GM12874 (cell line): ENCODE results near the gene MYT1.

ENCODE experiments used
- TF ChIP-seq, protein P1 (sequence below): IDR thresholded peaks from 2 replicates; pipeline ENCODE4 v1.5.1; 2011; ENCODE audit warnings: low read depth, mild to moderate bottlenecking, control low read depth, low read length, moderate library complexity; ENCODE audit not compliant: insufficient read depth

The MYT1 gene

DNA sequence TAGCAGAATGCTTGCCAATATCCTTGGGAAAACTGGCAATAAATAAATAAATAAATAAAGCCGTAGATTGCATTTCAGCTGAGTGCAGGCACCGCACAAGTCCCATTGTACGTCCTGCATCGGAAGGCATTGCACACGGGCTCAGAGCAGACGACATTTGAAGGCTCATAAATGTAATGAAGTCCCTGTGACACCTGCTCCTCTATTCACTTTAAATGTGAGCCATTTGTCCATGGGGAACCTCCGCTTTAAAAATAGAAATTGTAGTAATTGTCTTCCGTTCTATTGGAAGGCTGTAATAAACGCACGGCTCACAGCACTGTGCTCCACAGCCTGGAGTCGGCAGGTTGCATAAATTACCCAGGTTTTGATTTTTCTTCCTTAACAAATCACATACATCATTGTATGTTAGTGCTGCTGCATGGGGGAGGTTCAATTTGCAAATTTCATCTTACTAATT, 32.6 kb downstream of the MYT1 start:
- TF ChIP-seq, protein P1, sequence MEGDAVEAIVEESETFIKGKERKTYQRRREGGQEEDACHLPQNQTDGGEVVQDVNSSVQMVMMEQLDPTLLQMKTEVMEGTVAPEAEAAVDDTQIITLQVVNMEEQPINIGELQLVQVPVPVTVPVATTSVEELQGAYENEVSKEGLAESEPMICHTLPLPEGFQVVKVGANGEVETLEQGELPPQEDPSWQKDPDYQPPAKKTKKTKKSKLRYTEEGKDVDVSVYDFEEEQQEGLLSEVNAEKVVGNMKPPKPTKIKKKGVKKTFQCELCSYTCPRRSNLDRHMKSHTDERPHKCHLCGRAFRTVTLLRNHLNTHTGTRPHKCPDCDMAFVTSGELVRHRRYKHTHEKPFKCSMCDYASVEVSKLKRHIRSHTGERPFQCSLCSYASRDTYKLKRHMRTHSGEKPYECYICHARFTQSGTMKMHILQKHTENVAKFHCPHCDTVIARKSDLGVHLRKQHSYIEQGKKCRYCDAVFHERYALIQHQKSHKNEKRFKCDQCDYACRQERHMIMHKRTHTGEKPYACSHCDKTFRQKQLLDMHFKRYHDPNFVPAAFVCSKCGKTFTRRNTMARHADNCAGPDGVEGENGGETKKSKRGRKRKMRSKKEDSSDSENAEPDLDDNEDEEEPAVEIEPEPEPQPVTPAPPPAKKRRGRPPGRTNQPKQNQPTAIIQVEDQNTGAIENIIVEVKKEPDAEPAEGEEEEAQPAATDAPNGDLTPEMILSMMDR, result no peak

DNA sequence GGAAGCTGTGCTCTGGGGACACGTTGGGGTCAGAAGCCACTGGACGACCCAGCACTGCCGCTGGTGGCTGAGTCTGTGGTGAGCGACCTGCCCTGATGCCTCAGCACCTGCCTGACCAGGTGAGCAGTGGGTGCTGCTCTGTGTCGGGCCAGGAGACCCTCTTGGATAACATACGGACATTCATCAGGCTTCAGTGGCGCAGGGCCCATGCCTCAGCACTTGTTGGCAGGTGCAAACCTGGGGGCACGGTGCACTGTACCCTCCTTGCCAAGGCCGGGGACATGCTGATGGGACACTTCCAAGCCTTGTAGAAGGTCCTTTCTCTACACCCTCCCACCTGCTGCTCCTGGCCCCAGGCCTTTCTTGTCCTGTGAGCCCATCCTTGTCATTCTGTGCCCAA, 34.1 kb downstream of the MYT1 start:
- TF ChIP-seq, protein P1, result no peak

DNA sequence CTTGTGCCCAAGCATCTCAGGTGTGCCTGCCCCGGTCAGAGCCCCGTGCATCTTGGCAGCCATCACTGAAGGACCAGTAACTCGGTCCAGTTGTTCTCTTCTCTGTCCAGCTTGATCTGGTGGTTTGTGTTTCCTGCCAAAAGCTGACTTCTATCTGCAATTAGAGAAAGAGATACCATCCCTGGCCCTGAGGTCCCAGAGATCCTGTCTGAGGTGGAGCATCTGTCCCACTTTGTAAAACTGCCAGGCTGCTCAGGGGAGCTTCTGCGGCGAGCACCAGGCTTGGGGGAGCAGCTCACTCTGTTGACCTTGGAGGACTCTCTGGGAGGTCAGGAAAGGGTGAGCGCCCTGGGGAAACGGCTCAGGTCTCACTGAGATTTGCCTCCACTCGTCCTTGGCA, 35.1 kb downstream of the MYT1 start:
- TF ChIP-seq, protein P1, result no peak

DNA sequence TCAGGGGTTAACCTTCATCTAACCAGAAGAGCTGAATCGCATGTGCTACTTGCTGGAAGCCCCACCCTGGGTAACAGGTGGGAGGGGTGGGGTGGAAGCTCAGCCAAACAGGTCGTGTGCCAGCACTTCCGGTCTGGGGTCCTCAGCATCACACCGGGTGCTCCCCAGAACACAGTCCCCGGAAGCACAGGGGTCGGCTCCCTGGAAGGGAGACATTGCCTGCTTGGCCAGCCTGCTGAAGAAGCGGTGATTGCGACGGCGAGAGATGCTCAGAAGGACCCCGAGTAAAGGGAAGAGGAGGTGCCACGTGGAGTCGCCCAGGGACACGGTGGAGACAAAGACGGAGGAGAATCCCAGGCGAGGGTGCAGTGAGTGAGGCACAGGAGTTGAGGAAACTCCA, 36.5 kb downstream of the MYT1 start:
- TF ChIP-seq, protein P1, result no peak

DNA sequence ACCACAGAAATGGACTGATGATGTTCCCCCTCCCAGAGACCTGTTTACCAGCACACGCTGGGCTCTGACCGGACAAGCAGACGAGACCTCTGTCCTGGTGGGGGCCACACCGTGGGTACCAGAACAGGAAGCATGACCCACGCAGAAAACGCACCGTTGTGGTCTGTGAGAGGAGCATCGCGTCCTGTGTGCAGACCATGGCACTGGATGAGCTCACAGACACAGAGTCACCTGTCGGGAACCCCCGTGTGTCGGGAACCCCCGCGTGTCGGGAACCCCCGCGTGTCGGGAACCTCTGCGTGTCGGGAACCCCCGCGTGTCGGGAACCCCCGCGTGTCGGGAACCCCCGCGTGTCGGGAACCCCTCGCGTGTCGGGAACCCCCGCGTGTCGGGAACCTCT, 37.4 kb downstream of the MYT1 start:
- TF ChIP-seq, protein P1, result no peak

DNA sequence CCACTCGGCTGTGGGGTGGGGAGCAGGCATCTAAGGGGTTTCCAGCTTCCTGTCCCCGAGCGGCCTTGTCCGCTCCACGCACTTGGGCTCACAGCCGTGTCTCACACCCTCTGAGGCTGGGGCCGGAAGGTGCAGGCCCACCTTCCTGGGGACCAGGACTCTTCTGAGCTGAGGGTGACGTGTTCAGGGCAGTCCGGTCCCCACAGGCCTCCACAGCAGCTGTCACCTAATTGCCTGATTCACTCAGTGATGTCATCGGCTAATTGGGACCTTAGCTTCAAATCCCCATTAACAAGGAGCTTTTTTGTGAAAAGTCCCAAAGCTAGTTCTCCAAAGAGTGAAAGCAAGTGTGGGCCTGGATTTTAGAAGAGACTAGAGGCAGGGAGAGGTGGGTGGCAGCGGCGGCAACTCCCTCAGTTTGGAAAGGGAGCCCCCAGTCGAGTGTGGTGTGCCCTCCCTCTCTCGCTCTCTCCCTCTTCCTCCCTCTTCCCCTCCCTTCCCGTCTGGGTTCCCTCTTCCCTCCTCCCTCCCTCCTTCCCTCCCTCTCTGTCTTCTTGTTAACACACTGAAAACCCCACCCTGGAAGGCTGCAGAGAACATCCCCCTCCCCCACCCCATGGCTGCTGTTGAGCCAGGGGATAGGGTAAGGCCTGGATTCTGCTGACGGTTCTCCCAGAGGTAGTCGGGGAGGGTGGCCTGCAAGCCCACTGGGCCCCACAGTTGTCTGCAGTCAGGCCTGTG, 39.0 kb downstream of the MYT1 start:
- TF ChIP-seq, protein P1, result no peak

DNA sequence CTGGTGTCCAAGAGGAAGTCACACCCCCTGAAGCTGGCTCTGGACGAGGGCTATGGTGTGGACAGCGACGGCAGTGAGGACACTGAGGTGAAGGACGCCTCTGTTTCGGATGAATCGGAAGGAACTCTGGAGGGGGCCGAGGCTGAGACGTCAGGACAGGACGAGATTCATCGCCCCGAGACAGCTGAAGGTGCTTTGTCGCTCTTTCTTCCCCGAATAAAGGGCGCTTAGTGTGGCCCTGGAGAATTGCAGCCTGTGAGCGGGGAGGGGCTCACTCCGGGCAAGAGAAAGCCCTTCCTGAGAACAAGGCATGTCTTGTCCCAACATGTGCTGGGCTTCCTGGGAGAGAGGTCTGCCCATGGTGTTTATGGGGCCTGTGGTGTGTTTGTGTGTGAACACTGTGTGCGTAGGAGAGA, 41.4 kb downstream of the MYT1 start:
- TF ChIP-seq, protein P1, result no peak
